CD4-positive, alpha-beta T cell treated with Interleukin-2 at 100 ng/mL for 4 hours (primary cell): Measurements from ENCODE around the gene CPA3.

Experiments used
- DNase-seq: peaks from one replicate; pipeline ENCODE4 v3.0.0-alpha.2; 2020; ENCODE audit warnings: low spot score

The CPA3 gene

GRCh38 chr3:148857316-148857715 is 7.8 kb upstream of the CPA3 start:
- DNase-seq: no peak

- DNase-seq: peak; percentile 29
Observed at GRCh38 chr3:148861277-148861869, 3.7 kb upstream of the CPA3 start.

DNA sequence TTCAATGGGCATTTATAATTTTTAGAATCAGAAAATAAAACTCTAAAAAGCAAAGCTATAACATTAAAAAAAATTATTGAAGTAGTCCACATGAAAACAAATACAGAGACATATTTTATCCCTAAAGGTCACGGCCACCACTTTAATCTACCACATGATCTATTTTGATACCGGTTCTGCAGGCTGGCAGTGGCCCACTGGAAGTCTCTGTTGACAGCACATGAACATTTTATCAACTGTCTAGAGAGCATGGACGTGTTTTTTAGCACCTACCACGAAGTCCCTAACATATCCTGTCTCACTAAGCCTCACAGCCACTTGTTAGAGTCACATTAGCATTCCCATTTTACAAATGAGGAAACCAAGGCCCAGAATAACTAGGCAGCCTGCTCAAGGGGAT is 1.8 kb upstream of the CPA3 start:
- DNase-seq: no peak

DNA sequence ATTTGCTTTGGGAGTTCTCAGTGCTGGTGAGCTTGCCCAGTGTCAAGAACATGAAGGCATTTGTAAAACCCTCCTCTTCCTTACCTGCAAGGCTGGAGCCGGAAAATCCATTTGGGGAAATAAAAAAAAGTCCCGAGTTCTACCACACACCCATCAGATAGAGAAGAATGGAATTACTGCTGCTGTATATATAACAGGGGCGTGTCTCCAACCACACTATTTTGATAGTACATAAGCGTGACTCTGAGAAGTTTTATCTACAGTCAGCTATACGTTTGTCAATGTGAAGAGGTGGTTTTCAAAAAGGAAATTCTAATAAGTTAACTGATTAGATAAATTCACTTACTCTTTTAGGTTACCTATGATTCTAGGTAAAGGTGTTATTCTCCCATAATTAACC is 1.3 kb upstream of the CPA3 start:
- no peak for DNase-seq

DNA sequence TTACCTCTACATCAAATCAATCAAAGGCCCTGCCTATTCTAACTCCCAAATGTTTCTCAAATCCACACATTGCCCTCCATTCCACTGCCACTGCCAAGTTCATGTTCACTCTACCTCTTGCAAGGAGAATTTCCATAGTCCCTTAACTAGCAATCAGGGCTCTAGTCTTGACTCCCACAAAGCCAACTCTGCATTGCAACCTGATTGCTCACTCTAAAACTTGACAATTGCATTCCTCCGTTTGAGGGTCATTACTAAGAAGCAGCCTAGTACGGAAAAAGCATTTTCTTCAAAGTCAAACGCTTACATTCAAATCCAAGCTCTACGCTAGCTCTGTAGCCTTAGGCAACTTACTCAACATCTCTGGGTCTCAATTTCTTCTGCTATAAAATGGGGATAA is 1.2 kb downstream of the CPA3 start:
- DNase-seq: no peak

GRCh38 chr3:148873270-148873927 is 8.3 kb downstream of the CPA3 start:
- DNase-seq: no peak

DNA sequence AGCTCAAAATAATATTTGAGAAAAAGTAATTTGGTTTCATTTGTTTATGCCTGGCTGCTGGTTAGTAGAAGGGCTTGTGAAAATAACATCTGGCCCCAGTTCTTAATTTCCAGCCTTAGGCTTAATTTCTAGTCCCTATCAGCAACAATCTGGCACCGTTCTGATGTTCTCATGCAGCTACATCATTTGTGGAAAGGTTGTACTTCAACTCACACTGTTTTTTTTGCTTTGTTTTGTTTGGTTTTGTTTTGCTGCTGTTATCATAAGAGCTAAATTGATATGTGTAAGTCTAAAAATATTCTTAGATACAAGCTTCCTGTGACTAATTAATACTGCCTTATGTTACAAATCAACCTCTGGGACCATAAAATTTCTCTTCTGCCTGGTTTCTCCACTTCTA is 8.9 kb downstream of the CPA3 start:
- DNase-seq: no peak

DNA sequence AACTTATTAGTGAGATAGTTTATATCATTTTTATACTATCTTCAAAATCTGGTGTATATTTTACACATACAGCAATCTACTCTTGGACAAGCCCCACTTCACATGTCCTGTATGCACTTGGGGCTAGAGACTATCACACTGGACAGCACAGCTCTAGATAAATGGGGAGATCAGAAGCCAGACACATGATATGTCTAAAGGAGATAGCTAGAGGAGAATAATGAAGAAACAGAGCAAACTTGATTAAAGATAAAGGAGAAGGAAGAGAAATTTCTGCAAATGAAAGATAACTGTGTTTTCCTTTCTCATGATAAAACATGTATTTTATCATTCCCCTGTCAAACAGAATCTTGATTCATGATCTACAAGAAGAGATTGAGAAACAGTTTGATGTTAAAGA is 13.0 kb downstream of the CPA3 start:
- DNase-seq: no peak

- no peak for DNase-seq
Observed at GRCh38 chr3:148879256-148879655, 14.2 kb downstream of the CPA3 start.

- no peak for DNase-seq
Observed at GRCh38 chr3:148880681-148881080, 15.6 kb downstream of the CPA3 start.

GRCh38 chr3:148881286-148881685 is 16.2 kb downstream of the CPA3 start:
- no peak for DNase-seq

- DNase-seq: no peak
Observed at GRCh38 chr3:148882288-148882687, 17.2 kb downstream of the CPA3 start.

GRCh38 chr3:148883163-148883562 is 18.1 kb downstream of the CPA3 start:
- DNase-seq: no peak

GRCh38 chr3:148884261-148884660 is 19.2 kb downstream of the CPA3 start:
- DNase-seq: no peak

DNA sequence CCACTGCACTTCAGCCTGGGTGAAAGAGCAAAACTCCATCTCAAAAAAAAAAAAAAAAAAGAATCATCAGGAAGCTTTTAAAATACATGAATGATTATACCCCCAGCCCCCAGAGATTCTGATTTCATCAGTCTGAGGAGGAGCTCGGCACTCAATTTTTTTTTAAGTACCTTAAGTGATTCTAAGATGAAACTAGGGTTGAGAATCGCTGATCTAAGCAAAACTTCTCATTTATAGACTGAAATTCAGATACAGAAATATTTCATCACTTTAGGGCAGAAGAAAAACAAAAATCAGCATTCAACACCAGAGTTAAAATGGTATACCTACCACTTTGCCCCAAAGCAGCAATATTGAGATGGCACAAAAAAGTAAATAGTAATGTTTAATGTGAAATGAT is 24.7 kb downstream of the CPA3 start:
- DNase-seq: no peak

- no peak for DNase-seq
Observed at GRCh38 chr3:148896062-148896461, 31.0 kb downstream of the CPA3 start.

DNA sequence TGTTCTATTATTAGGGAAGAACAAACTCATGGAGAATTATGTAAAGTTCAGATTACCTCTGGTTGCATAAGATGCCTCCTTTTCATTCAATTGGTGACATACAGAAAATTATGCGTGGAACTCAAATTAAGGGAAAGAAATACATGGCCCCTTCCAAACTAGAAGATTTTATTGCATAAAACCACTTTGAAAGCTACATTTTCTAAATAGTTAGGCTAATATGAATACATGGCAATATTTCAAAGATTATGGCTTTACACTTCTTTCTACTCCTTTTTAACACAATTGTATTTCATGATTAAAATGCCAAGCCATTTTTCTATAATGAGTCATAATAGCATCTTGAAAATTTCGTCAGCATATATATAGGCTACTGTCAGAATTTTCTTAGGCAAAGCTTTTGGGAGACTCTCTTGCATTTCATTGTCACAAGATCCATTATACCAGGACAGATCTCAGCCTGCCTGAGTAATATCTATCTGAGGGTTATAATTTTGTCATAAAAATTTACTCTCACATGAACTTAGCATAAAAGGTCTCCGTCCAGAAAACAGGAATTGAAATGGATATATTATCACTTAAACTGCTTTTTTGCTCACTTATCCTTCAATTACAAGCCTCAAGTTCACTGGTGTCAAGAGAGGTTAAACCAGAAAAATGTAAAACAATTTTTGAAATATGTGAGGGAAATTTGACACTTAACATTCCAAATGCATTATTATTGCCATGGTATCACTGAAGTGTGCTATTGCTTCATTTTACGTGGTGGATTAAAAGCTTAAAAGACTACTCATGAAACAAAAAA is 37.1 kb downstream of the CPA3 start:
- DNase-seq: no peak

DNA sequence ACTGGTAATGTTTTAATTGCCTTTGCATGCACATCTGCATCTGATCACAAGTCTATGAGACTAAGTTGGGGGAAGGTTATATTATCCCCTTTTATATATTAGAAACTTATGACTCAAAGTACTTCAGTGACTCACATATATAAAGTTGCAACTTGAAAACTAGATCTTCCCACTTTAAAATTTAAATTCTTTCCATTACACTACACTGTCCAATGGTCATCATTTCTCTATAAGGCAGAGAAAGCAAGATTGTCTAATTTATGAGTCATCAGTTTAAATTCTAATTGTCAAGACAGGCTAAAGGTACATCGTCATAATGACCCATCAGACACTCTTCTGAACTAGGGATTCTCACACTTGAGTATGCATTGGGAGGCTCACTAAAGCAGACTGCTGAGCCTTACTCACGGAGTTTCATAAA is 37.9 kb downstream of the CPA3 start:
- DNase-seq: no peak

DNA sequence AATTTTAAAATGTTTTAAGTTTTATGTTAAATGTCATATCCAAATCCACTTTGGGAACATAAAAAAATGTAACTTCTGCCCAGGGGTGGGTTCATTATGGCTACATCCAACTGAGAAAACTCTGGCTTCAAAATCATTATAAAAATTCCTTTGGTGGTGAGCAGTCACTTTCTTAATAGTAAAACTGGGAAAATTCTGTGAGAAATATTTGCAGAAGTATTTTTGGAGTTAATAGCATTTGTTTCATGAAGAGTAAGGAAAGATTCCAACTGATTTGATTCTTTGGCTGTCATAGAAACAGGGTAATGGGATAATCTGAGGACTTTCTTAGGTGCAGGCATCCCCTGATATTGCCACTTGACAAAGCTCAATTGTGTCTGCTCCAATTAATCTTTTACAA is 38.8 kb downstream of the CPA3 start:
- DNase-seq: no peak

DNA sequence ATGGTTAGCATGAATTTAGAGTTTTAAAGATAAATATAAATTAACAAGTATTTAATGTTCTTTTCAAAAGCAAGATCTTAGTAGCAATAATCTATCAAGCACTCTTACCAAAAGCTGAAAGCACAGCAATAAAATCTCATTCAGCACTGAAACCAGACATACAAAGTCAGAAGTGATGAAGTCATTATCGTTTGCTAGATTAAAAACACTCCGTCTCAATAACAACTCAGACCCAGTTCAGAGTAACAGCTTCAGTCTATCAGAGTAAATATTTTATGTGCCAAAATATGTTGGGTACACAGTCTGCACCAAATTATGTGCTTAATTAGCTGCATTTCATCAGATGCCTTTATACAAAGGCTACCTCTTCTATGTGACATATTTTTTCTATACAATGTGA is 41.6 kb downstream of the CPA3 start:
- no peak for DNase-seq

- DNase-seq: no peak
Observed at GRCh38 chr3:148911173-148911572, 46.1 kb downstream of the CPA3 start.

DNA sequence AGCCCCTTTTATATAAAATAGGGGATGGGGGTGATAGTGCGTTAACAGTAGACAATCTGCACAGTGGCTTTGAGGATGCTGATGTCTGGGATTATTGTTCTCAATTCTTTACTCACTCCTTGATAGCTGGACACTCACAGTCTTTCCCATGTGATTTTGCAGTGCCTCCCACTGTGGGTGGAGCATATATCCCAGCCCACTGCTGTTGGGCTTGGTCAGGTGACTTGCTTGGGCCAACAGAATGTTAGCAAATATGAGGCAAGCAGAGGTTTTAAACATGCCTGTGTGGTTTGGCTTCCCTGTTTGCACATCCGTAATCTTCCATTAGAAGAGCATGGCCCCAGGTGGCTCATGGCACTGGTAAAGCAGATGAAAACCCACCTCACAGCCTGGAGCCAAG is 46.5 kb downstream of the CPA3 start:
- DNase-seq: no peak

DNA sequence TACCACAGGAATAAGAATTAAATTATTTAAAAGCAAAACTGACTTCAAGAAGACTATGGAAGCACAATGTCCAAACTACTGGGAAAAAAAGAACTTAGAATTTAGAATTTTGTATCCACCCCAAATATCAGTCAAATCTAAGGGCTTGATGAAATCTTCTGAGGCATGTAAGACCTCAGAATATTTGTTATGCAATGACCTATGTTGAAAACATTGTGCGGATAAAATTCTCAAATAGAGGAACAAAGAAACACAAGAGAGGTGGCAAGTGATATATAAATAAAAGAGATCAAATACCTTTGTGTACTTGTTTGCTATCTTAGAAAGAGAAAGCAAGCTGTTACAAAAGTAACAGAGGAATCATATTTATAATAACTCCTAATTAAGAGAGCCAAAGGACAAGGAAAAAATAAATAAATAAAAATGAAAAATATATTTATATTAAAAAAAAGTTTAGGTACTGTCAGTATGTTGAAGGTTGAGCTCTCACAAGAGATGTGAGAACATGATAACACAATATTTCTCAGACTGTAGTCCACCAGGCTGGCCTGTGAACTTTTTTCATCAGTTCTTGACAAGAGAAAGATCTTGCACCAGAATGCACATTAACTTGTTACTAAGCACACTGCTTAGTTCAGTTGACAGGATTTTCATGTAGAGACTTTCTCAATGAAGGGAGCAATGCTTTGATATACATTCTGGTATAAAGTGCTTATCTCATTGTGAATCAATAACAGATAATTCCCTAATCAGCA is 50.0 kb downstream of the CPA3 start:
- no peak for DNase-seq
